Adipocyte (in vitro differentiated cells): ENCODE results near the gene FBXW4.
"Not testable (repeated sequence)": the region's sequence is repeated elsewhere in the genome, so short reads cannot be mapped to it uniquely, and the experiment has no call there.

Source experiments
- DNase-seq: peaks from one replicate; pipeline ENCODE4 v3.0.0-alpha.2; 2015; ENCODE audit warnings: low read depth
- H3K27me3 ChIP-seq: replicated peaks from 2 replicates; pipeline ENCODE4 v1.7.0; 2013; ENCODE audit warnings: mild to moderate bottlenecking, low read length, moderate library complexity; ENCODE audit not compliant: control insufficient read depth, insufficient read depth
- H3K36me3 ChIP-seq: 2 replicates; pipeline ENCODE4 v1.7.0; 2013; ENCODE audit warnings: low read length, mild to moderate bottlenecking, moderate library complexity; ENCODE audit not compliant: control insufficient read depth, insufficient read depth, severe bottlenecking
- H3K4me1 ChIP-seq: 2 replicates; pipeline ENCODE4 v1.7.0; 2013; ENCODE audit warnings: mild to moderate bottlenecking, low read length, moderate library complexity; ENCODE audit not compliant: control insufficient read depth, insufficient read depth
- H3K4me3 ChIP-seq: 2 replicates; pipeline ENCODE4 v1.7.0; 2013; ENCODE audit warnings: mild to moderate bottlenecking, low read length, moderate library complexity
- H3K9ac ChIP-seq: 2 replicates; pipeline ENCODE4 v1.7.0; 2013; ENCODE audit warnings: mild to moderate bottlenecking, low read length, moderate library complexity
- H3K9me3 ChIP-seq: 2 replicates; pipeline ENCODE4 v1.7.0; 2013; ENCODE audit warnings: mild to moderate bottlenecking, low read length, moderate library complexity; ENCODE audit not compliant: control insufficient read depth

FBXW4 gene

DNA sequence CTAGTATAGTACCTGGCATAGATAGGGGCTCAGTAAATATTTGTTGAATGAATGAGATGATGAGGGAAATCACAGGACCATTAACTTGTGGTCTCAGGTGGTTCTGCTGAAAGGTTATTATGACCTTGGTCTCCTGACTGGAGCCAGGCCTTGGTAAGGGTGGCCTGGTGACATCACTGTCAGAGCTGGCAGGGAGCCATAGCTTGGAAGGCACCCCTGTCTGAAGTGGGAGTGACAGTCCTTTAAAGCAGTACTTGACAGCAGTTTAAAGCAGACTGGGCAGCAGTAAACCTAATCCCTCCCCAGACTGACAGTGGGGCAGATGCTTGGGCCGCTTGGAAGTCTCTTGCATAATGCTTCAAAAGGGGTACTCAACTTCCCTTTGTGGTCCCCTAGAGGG, 93.4 kb downstream of the FBXW4 start:
- no peak overlapping the region for H3K9ac ChIP-seq
- H3K4me1 ChIP-seq, result no peaks in the 10 kb centered on the region
- H3K27me3 ChIP-seq, result no peaks in the 10 kb centered on the region
- H3K9me3 ChIP-seq, result no peaks in the 10 kb centered on the region
- no peak for DNase-seq
- peaks cover 15% of the 10 kb centered on the region for H3K36me3 ChIP-seq
- no peak overlapping the region for H3K4me3 ChIP-seq

DNA sequence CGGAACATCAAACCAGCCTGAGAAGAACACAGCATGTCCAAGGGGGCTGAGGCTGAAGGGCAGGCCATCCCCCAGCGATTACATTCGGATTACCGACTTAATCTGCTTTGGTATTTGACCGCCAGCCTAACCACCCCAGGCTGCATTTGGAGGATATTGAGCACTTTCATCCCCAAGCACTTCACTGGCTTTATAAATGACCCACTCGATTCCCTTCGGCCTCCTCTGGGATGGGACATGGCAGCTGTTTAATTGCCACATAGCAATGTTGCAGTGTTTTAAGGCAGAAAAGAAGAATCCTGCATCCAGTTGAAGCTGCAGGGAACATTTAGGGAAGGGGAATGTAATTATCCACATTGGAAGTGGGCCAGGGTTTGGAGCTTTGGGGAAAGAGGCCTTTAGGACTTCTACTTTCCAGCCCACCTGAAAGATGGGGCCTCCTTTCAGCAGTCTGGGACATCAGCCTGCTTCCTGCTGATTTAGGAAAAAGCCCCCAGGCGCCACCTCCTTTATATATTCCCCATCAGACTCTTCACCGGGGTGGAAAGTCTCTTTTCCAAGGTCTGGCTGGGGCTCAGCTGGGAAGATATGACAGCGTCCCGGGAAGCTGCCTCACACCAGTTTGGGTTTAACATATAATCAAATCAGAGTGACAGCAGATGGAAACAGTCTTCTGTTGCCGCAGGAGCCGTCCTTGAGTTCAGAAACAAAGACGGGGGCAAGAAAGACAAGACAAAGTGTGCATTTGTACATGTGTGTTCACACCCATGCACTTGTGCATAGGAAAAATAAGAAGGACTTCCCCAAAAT, 97.7 kb downstream of the FBXW4 start:
- H3K27me3 ChIP-seq, result no peaks in the 10 kb centered on the region

DNA sequence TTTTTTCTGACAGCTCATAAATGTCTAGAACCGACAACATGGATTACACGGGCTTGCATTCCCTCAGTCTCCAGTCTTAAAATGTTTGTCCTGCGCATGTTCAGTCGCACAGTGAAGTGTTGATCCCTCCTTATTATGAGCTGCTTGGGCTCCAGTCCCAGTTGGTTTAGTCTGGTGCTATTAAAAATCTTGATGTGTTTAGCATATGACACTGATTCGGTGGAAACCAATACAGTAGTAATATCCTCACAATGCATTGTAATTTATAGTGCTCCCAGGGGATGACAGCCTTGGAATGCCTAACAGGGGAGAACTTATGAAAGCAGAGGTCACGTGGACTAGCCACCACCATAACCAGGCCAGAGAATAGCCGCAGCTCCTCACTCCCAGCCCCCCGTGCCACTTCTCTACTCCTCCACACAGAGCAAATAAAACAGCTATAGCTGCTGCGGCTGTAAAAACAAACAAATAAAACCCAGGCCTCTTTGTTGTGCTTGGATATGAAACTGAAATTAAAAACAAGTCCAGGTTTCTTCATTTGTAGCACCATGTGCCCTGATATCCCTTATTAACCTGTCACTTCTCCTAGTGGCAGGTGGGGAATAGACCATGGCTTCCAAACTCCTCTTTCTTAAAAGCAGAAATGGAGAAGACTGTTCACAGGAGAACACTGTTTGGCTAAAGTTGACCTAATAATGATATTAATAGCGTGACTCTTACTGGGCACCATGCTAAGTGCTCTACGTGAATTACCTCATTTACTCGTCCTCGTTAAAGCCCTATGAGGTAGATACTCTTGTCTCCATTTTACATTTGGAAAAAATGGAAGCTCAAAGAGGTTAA, 99.2 kb downstream of the FBXW4 start:
- no peak overlapping the region for H3K9ac ChIP-seq
- DNase-seq, result no peak
- peaks cover 3% of the 10 kb centered on the region for H3K4me1 ChIP-seq
- H3K27me3 ChIP-seq, result no peaks in the 10 kb centered on the region
- H3K4me3 ChIP-seq, result no peak overlapping the region
- no peaks in the 10 kb centered on the region for H3K36me3 ChIP-seq
- H3K9me3 ChIP-seq, result no peaks in the 10 kb centered on the region

More for the DNA sequence above, 97.7 kb downstream of the FBXW4 start:
- H3K9ac ChIP-seq, result no peak overlapping the region
- no peak overlapping the region for H3K4me3 ChIP-seq
- no peaks in the 10 kb centered on the region for H3K36me3 ChIP-seq
- DNase-seq, result no peak
- H3K9me3 ChIP-seq, result no peaks in the 10 kb centered on the region
- peaks cover 3% of the 10 kb centered on the region for H3K4me1 ChIP-seq

DNA sequence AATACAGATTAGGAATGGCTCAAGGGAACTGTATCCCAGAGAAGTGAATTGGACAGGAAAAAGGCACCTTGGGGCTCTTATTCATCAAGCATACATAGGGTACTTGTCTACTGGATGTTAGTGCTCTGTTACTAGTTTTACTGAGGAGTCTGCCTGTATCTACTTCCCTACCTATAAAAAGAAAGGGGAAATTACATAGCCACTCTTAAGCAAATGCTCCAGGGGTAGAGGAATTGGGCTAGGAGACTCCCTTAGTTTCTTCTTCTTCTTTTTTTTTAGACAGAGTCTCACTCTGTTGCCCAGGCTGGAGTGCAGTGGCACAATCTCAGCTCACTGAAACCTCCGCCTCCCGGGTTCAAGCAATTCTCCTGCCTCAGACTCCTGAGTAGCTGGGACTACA, 101.6 kb downstream of the FBXW4 start:
- not testable (repeated sequence) for DNase-seq

DNA sequence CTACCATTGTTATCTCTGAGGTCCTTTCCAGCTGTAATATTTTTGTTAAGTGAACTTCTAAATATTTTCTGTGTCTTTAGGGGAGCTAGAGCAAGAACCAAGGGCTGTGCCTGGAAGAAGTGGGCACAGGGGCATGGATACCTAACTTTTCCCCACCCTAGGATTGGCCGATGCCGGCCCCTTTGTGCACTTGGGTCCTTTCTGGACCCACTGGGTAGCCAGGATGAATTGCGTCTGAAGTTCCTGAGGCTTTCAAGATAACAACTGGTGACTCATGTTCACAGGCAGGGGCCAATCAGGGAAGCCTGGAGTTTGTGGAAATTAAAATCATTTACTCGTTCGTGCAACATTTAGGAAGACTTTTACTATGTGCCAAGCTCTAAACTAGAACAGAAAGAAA, 106.1 kb downstream of the FBXW4 start:
- Histone ChIP-seq H3K4me1 (peaks cover 18% of the 10 kb centered on the region), H3K9me3 (no peaks in the 10 kb centered on the region), H3K27me3 (no peaks in the 10 kb centered on the region), H3K4me3 (peak overlapping the region; percentile 97), H3K9ac (peak overlapping the region; percentile 92), H3K36me3 (peaks cover 12% of the 10 kb centered on the region)
- peak; percentile 71 for DNase-seq

More for the DNA sequence above, 101.6 kb downstream of the FBXW4 start:
- not testable (repeated sequence) for H3K27me3 ChIP-seq, H3K4me3 ChIP-seq, H3K9ac ChIP-seq, H3K9me3 ChIP-seq, H3K36me3 ChIP-seq
- peaks cover 12% of the 10 kb centered on the region for H3K4me1 ChIP-seq

DNA sequence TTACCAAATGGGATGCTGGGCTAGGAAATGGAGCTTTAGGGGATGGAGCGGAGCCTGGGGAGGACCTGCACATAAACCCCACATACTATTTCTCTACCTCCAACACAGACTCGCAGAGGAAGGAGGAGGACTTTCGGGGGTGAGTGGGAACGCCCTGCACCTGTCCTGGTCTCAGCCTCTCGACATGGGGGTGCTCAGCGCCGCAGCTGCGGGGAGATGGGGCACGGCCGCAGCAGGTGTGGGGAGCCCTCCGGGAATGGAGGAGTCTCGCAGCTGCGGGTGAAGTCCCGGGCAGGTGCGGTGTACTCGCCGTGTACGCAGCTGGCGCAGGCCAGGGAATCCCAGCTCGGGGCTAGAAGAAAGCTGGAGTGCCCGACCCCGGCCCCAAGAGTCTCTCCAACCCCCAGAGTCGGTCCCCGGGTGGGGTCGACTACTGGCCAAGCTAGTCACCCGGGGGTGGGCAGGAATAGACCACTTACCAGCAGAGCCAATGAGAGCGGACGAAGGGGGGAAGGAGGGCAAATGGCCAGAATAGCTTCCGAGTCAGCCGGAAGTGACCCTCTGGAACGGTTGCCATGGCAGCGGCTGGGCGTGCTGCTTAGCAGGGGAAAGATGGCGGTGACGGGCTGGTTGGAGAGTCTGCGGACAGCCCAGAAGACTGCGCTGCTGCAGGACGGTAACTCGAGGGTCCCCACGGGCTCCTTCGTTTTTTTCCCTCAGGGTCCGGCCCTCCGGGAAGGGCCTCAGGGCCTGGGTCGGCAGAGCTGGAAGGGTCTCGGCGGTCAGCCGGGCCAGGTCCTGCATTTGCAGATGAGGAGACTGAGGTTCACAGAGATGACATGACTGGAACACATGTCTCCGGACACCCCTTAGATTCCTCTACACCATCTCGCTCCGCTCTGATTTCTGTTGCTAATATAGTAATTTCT, 107.0 kb downstream of the FBXW4 start, which contains the start of the genes DPCD and POLL:
DPCD (plus strand) TSS at position 597 of the 929 bp plus-strand sequence; CDS start at position 613, 16 bp downstream.
POLL (minus strand) TSS at position 533 of the 929 bp plus-strand sequence. CDS start 897 bp downstream, outside the sequence.
- Histone ChIP-seq H3K9me3 (no peaks in the 10 kb centered on the region), H3K9ac (peak within 1 kb of the TSS; percentile 92), H3K27me3 (no peaks in the 10 kb centered on the region), H3K4me3 (peak within 1 kb of the TSS; percentile 97), H3K36me3 (peaks cover 20% of the 10 kb centered on the region), H3K4me1 (peaks cover 18% of the 10 kb centered on the region)
- DNase-seq, result peak; percentile 99

DNA sequence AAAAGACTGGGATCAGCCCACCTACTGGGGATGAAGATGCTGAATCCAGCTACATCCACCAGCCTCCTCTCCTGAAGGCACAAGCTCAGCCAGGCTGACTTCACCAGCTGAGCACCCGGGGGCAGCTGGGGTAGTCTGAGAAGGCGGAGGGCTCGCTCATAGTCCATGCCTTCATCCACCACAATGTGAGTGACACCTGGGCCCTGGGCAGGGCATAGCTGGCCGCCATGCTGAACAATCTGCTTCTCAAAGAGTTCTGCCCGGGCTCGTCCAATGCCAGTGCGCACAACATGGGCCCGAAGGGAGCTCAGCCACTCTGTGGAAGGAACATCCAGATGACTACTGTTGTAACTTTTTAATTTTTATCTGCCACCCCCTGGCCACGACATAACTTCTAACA, 109.1 kb downstream of the FBXW4 start:
- DNase-seq, result no peak
- H3K4me3 ChIP-seq, result no peak overlapping the region
- no peak overlapping the region for H3K9ac ChIP-seq

DNA sequence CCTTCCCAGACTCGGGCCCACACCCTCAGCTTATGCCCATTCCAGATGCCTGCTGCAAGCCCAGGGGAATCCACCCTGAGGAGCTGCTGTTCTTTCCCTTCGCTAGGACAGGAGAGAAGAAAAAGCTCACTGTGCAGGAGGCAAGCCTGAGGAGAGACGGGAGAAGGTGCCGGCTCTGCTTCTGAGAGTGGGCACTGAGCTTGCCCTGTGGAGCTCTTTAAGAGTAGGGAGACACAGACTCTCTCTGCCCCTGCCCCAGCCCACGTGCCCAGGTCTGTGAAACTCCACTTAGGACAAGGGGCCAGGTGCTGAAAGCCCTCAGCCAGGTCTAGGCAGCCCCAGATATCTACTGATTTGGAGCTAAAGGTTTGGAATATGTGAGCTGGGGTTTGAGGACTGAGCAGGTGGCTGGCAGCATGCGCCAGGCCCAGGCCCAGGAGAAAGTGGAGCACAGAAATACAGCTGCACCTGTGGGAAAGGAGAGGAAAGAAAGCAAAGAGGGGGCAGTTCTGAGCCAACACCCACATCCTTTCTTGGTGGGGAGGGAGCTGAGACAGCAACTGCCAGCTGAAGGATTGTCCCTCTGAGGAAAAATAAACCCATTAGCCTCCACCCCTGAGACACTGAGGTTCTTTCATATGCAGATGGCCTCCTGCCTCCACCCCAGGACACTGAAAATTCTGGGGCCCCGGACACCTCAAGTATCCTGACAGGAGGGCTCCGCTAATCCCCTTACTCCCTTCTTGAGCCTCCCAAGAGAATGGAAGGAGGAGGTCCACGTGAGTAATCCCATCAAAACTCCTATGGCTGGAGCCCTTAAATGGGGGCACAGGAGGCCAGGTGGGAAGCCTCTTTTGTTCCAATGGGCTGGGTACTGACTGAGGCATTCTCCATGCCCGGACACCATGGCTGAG, 114.2 kb downstream of the FBXW4 start:
- Histone ChIP-seq H3K4me3 (no peak overlapping the region), H3K9ac (no peak overlapping the region), H3K9me3 (no peaks in the 10 kb centered on the region), H3K36me3 (peaks cover 58% of the 10 kb centered on the region), H3K27me3 (no peaks in the 10 kb centered on the region), H3K4me1 (no peaks in the 10 kb centered on the region)
- no peak for DNase-seq

More for the DNA sequence above, 109.1 kb downstream of the FBXW4 start:
- Histone ChIP-seq H3K27me3 (no peaks in the 10 kb centered on the region), H3K9me3 (no peaks in the 10 kb centered on the region), H3K36me3 (peaks cover 34% of the 10 kb centered on the region), H3K4me1 (peaks cover 18% of the 10 kb centered on the region)

DNA sequence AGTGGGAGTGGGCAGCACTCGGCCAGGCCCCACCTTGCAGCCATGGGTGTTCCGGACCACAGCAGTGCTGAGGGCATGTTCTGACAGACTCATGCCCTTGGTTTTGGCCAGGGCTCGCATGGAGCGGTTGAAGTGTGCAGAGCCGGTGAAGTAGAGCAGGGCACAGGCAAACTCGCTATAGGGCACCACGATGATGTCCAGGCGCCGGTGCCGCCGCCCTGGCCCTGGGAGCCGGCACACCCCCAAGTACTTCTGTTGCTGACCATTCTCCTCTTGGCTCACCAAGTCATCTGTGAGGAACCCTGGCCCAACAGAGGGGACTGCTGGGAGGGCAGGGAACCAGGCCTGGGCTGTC, 115.5 kb downstream of the FBXW4 start:
- H3K27me3 ChIP-seq, result no peaks in the 10 kb centered on the region
- no peak overlapping the region for H3K9ac ChIP-seq

More for the DNA sequence above, 115.5 kb downstream of the FBXW4 start:
- H3K4me1 ChIP-seq, result no peaks in the 10 kb centered on the region
- H3K4me3 ChIP-seq, result no peak overlapping the region
- peaks cover 48% of the 10 kb centered on the region for H3K36me3 ChIP-seq
- no peak for DNase-seq
- no peaks in the 10 kb centered on the region for H3K9me3 ChIP-seq
